MM.1S (cell line): ENCODE results near the gene AFG1L.

ENCODE experiments used
- DNase-seq: peaks from one replicate; pipeline ENCODE4 v3.0.0-alpha.2; 2015
- H2AFZ ChIP-seq: fragments of 300-600 bp; sonication (generic); 2 replicates; pipeline ENCODE4 v1.6.0; 2016; ENCODE audit warnings: antibody characterized with exemption, low read length
- H3F3A ChIP-seq: fragments of 300-600 bp; sonication (generic); 2 replicates; pipeline ENCODE4 v1.6.1; 2016; ENCODE audit warnings: mild to moderate bottlenecking, antibody characterized with exemption, low read length, moderate library complexity, mixed read lengths; ENCODE audit not compliant: insufficient read depth
- H3K27ac ChIP-seq: fragments of 300-600 bp; sonication (generic); 2 replicates; pipeline ENCODE4 v1.5.1; 2016; ENCODE audit warnings: mild to moderate bottlenecking, low read length
- H3K27me3 ChIP-seq: fragments of 300-600 bp; sonication (generic); replicated peaks from 2 replicates; pipeline ENCODE4 v1.6.0; 2016; ENCODE audit warnings: low read length; ENCODE audit not compliant: insufficient read depth
- H3K36me3 ChIP-seq: fragments of 300-600 bp; sonication (generic); replicated peaks from 2 replicates; pipeline ENCODE4 v1.6.1; 2016; ENCODE audit warnings: mild to moderate bottlenecking, low read length, mixed read lengths; ENCODE audit not compliant: insufficient read depth
- H3K4me1 ChIP-seq: fragments of 300-600 bp; sonication (generic); 2 replicates; pipeline ENCODE4 v1.6.1; 2016; ENCODE audit warnings: low read length, mixed read lengths
- H3K4me2 ChIP-seq: fragments of 300-600 bp; sonication (generic); 2 replicates; pipeline ENCODE4 v1.6.0; 2016; ENCODE audit warnings: low read depth, low read length
- H3K4me3 ChIP-seq: fragments of 300-600 bp; sonication (generic); 2 replicates; pipeline ENCODE4 v1.5.1; 2016; ENCODE audit warnings: low read length, mixed read lengths
- H3K79me2 ChIP-seq: fragments of 300-600 bp; sonication (generic); 2 replicates; pipeline ENCODE4 v1.6.1; 2016; ENCODE audit warnings: mixed run types, low read length, mixed read lengths
- H3K9ac ChIP-seq: fragments of 300-600 bp; sonication (generic); 2 replicates; pipeline ENCODE4 v1.6.1; 2016; ENCODE audit warnings: low read length, mixed read lengths
- H3K9me2 ChIP-seq: fragments of 300-600 bp; sonication (generic); replicated peaks from 2 replicates; pipeline ENCODE4 v1.6.1; 2016; ENCODE audit warnings: mild to moderate bottlenecking, low read length, mixed read lengths; ENCODE audit not compliant: insufficient read depth
- H3K9me3 ChIP-seq: fragments of 300-600 bp; sonication (generic); replicated peaks from 2 replicates; pipeline ENCODE4 v1.6.1; 2016; ENCODE audit warnings: mild to moderate bottlenecking, low read length, mixed read lengths; ENCODE audit not compliant: insufficient read depth
- H4K20me1 ChIP-seq: fragments of 300-600 bp; sonication (generic); 2 replicates; pipeline ENCODE4 v1.6.1; 2016; ENCODE audit warnings: mild to moderate bottlenecking, low read length, moderate library complexity, mixed read lengths; ENCODE audit not compliant: insufficient read depth
- EZH2 ChIP-seq: fragments of 300-600 bp; sonication (generic); optimal IDR thresholded peaks from 2 replicates; pipeline ENCODE3; 2017; ENCODE audit warnings: low read depth, mild to moderate bottlenecking, antibody characterized with exemption, low read length, mixed read lengths
- EZH2phosphoT487 ChIP-seq: fragments of 300-600 bp; sonication (generic); IDR thresholded peaks from 2 replicates; pipeline ENCODE4 v1.6.1; 2018; ENCODE audit warnings: antibody characterized with exemption, low read length
- TF ChIP-seq, protein P1 (sequence below): fragments of 300-600 bp; sonication (generic); IDR thresholded peaks from 2 replicates; pipeline ENCODE4 v1.5.1; 2016; ENCODE audit warnings: antibody characterized with exemption, low read length, mixed read lengths

AFG1L gene

DNA sequence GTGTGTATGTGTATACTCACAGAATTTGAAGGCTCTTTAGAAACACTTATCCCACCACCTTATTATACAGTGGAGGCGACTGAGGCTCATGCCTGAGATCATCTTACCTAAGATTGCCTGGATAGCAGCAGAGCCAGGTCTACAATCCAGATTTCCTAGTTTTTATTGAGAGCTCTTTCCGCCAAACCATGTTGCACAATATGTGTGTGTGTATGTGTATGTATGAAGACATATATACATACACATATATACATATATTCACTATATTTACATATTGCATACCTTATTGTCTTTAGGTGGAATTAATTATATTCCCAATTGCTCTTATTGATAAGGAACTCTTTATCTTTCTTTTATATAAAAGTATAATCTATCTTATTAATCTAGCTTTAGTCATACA, 130.6 kb downstream of the AFG1L start:
- no peaks in the 10 kb centered on the region for H3K27me3 ChIP-seq
- no peaks in the 10 kb centered on the region for H3K36me3 ChIP-seq
- H4K20me1 ChIP-seq: no peaks in the 10 kb centered on the region
- no peak overlapping the region for H2AFZ ChIP-seq
- H3K4me2 ChIP-seq: no peak overlapping the region
- H3K4me1 ChIP-seq: no peaks in the 10 kb centered on the region
- no peak overlapping the region for H3K9ac ChIP-seq
- no peak for DNase-seq
- H3K9me3 ChIP-seq: no peaks in the 10 kb centered on the region
- no peaks in the 10 kb centered on the region for H3K9me2 ChIP-seq
- no peaks in the 10 kb centered on the region for H3F3A ChIP-seq
- no peak overlapping the region for H3K27ac ChIP-seq
- H3K4me3 ChIP-seq: no peak overlapping the region
- no peaks in the 10 kb centered on the region for H3K79me2 ChIP-seq
- TF ChIP-seq EZH2 (no peak), EZH2phosphoT487 (no peak)
- TF ChIP-seq, protein P1, sequence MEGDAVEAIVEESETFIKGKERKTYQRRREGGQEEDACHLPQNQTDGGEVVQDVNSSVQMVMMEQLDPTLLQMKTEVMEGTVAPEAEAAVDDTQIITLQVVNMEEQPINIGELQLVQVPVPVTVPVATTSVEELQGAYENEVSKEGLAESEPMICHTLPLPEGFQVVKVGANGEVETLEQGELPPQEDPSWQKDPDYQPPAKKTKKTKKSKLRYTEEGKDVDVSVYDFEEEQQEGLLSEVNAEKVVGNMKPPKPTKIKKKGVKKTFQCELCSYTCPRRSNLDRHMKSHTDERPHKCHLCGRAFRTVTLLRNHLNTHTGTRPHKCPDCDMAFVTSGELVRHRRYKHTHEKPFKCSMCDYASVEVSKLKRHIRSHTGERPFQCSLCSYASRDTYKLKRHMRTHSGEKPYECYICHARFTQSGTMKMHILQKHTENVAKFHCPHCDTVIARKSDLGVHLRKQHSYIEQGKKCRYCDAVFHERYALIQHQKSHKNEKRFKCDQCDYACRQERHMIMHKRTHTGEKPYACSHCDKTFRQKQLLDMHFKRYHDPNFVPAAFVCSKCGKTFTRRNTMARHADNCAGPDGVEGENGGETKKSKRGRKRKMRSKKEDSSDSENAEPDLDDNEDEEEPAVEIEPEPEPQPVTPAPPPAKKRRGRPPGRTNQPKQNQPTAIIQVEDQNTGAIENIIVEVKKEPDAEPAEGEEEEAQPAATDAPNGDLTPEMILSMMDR: no peak

DNA sequence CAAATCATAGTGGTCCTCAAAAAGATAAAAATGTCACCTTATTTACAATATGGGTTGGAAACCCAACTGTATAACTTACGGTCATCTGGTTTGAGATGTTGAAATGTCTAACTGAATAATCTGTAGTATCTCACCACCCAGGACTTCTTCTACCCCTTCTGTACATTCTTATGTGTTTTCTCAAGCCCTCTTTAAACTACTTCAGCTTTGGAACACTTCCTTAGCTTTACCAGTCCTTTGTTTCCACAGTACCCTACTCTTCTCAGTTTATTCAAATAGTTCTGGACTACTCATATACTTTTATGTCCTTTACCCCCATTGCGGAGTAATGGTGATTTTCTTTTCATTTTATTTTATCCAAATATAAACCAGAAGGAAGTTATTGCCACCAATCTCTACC, 137.3 kb downstream of the AFG1L start:
- no peaks in the 10 kb centered on the region for H3K9me3 ChIP-seq
- DNase-seq: no peak
- H3K79me2 ChIP-seq: no peaks in the 10 kb centered on the region

DNA sequence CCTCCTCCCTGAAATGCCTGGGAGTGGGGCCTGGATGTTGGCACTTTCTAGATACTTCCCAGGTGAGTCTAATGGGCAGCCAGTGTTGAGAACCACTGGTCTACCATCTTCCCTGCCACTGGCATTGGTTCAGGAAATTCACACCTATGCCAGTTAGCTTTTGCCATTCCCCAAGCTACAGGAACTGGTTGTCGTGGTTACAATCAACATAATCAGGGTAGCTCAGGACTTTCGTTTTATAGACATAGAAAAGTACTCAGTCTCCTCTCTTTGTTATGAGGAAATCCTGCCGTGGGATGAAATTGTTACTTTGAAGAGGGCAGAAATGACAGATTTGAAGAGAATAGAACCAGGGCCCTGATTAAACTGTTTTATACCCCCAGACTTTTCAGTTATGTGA, 137.9 kb downstream of the AFG1L start:
- Histone ChIP-seq H3K9me2 (no peaks in the 10 kb centered on the region), H4K20me1 (no peaks in the 10 kb centered on the region), H3K36me3 (no peaks in the 10 kb centered on the region), H3K4me2 (no peak overlapping the region), H3K4me3 (no peak overlapping the region), H3K79me2 (no peaks in the 10 kb centered on the region), H3K4me1 (no peaks in the 10 kb centered on the region), H2AFZ (no peak overlapping the region), H3K27me3 (no peaks in the 10 kb centered on the region), H3K27ac (no peak overlapping the region), H3F3A (no peaks in the 10 kb centered on the region), H3K9me3 (no peaks in the 10 kb centered on the region), H3K9ac (no peak overlapping the region)
- TF ChIP-seq, protein P1: no peak
- TF ChIP-seq EZH2 (no peak), EZH2phosphoT487 (no peak)
- DNase-seq: no peak

More for the DNA sequence above, 137.3 kb downstream of the AFG1L start:
- Histone ChIP-seq H3K4me2 (no peak overlapping the region), H3K27ac (no peak overlapping the region), H3K36me3 (no peaks in the 10 kb centered on the region), H3K4me1 (no peaks in the 10 kb centered on the region), H3F3A (no peaks in the 10 kb centered on the region), H3K4me3 (no peak overlapping the region), H3K9me2 (no peaks in the 10 kb centered on the region), H3K27me3 (no peaks in the 10 kb centered on the region), H2AFZ (no peak overlapping the region), H4K20me1 (no peaks in the 10 kb centered on the region), H3K9ac (no peak overlapping the region)
- no peak for TF ChIP-seq EZH2
- TF ChIP-seq, protein P1: no peak
